Measurements from ENCODE around the gene IMPG2. TPM values are rescaled to one million over a fixed set of nuclear protein-coding genes. Genes with fewer than 3 reads are reported as not detected.

IMPG2 gene
- total RNA-seq, 6 experiments from 2014 or later, result 0.05 to 0.08 (median 0.06) TPM

DNA sequence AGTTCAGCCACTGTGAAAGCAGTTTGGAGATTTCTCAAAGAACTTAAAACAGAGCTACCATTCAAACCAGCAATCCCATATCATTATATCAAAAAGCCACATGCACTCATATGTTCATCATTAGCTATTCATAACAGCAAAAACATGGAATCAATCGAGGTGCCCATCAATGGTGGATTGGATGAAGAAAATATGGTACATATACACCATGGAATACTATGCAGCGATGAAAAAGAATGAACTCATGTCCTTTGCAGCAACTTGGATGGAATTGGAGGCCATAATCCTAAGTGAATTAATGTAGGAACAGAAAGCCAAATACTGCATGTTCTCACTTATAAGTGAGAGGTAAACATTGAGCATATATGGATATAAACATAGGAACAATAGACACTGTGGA lies 32.1 kb downstream of the IMPG2 start:
- H3K27me3 Mint-ChIP-seq (ENCODE audit: insufficient read depth), result no peaks in the 10 kb centered on the region; the same call in none of the 2 replicates
- H3K4me1 Mint-ChIP-seq (ENCODE audit: low read depth), result peaks cover 12% of the 10 kb centered on the region
- no peak overlapping the region for H3K4me3 Mint-ChIP-seq
- no peak overlapping the region for H3K27ac Mint-ChIP-seq
- TF ChIP-seq, protein P1, sequence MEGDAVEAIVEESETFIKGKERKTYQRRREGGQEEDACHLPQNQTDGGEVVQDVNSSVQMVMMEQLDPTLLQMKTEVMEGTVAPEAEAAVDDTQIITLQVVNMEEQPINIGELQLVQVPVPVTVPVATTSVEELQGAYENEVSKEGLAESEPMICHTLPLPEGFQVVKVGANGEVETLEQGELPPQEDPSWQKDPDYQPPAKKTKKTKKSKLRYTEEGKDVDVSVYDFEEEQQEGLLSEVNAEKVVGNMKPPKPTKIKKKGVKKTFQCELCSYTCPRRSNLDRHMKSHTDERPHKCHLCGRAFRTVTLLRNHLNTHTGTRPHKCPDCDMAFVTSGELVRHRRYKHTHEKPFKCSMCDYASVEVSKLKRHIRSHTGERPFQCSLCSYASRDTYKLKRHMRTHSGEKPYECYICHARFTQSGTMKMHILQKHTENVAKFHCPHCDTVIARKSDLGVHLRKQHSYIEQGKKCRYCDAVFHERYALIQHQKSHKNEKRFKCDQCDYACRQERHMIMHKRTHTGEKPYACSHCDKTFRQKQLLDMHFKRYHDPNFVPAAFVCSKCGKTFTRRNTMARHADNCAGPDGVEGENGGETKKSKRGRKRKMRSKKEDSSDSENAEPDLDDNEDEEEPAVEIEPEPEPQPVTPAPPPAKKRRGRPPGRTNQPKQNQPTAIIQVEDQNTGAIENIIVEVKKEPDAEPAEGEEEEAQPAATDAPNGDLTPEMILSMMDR (IDR thresholded peaks at IDR 0.05), result no peak
- H3K36me3 Mint-ChIP-seq (ENCODE audit: low read depth), result no peaks in the 10 kb centered on the region
- H3K9me3 Mint-ChIP-seq, result no peaks in the 10 kb centered on the region
- DNase-seq, result no peak

DNA sequence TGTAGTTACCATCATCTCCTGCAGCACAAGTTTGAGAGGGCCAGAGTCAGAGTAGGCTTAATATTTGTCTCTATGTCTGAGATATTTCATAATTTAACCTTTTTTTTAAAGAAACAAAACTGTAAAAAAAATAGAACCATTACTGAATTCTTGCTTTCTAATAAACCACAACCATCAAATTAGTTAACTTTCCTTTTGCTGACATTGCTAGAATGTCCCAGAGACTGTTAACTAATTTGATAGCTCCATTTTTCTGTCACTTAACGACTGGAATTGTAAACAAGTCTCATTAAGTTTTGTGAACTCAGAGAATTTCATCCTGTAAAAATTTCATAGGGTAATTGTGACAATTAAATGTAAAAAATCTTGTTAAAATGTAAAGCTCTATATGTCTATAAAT lies 35.6 kb downstream of the IMPG2 start:
- DNase-seq, result no peak
- H3K27ac Mint-ChIP-seq, result no peak overlapping the region
- H3K4me3 Mint-ChIP-seq, result no peak overlapping the region
- H3K36me3 Mint-ChIP-seq (ENCODE audit: low read depth), result no peaks in the 10 kb centered on the region
- no peaks in the 10 kb centered on the region; the same call in none of the 2 replicates for H3K27me3 Mint-ChIP-seq (ENCODE audit: insufficient read depth)
- peaks cover 5% of the 10 kb centered on the region for H3K4me1 Mint-ChIP-seq (ENCODE audit: low read depth)
- TF ChIP-seq, protein P1 (IDR thresholded peaks at IDR 0.05), result no peak
- no peaks in the 10 kb centered on the region for H3K9me3 Mint-ChIP-seq

DNA sequence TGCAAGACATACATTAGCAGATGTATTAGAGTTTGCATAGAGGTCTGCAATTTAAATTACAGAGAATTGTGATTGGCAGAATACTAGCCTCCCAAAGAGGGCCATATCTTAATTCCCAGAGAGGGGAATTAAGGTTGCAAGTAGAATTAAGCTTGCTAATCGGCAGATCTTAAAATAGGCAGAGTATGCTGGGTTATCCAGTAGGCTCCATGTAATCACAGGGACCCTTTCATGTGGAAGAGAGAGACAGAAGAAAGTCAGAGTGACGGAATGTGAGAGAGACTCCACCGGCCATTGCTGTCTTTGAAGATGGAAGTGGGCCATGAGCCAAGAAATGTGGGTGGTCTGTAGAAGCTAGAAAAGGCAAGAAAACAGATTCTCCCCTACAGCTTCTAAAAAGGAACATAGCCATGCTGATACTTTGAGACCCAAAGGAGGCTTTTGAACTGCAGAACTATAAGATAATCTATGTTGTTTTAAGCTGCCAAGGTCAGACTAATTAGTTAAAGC lies 38.8 kb downstream of the IMPG2 start:
- Mint-ChIP-seq H3K27me3 (ENCODE audit: insufficient read depth) (no peaks in the 10 kb centered on the region; the same call in none of the 2 replicates), H3K4me3 (no peak overlapping the region), H3K9me3 (no peaks in the 10 kb centered on the region), H3K27ac (no peak overlapping the region), H3K4me1 (ENCODE audit: low read depth) (peaks cover 19% of the 10 kb centered on the region), H3K36me3 (ENCODE audit: low read depth) (no peaks in the 10 kb centered on the region)
- TF ChIP-seq, protein P1 (IDR thresholded peaks at IDR 0.05), result no peak
- no peak for DNase-seq

DNA sequence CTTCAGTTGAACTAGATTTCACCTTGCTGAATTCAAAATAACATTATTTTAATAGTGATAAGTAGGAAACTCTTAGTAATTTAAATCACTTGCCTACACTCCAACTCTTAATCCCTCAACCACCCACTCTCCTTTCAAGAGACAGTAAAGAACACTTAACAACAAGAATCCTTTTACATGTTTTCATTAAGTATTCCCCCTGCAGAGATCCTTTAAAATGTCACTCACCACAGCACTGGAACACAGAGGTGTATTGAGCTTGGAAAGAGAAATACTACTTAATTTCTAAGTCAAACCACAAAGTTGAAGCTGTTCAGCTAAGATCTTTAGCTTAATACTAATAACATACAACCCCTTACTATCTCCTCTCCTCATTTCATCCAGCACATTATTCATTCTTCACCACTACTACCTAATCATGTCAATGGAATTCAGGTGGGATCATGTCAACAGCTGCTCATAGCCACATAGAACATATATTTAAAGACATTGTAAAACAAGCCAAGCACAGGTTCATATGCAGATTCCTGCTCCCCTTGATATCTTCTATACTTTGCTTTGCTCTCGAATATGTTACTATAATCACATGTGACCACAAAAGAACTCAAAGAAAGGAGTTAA lies 40.5 kb downstream of the IMPG2 start:
- H3K27ac Mint-ChIP-seq, result no peak overlapping the region
- DNase-seq, result no peak
- no peaks in the 10 kb centered on the region for H3K36me3 Mint-ChIP-seq (ENCODE audit: low read depth)
- no peaks in the 10 kb centered on the region; the same call in 1 of the 2 replicates for H3K27me3 Mint-ChIP-seq (ENCODE audit: insufficient read depth)
- no peak overlapping the region for H3K4me3 Mint-ChIP-seq
- TF ChIP-seq, protein P1 (IDR thresholded peaks at IDR 0.05), result no peak
- no peaks in the 10 kb centered on the region for H3K9me3 Mint-ChIP-seq
- H3K4me1 Mint-ChIP-seq (ENCODE audit: low read depth), result peaks cover 19% of the 10 kb centered on the region

DNA sequence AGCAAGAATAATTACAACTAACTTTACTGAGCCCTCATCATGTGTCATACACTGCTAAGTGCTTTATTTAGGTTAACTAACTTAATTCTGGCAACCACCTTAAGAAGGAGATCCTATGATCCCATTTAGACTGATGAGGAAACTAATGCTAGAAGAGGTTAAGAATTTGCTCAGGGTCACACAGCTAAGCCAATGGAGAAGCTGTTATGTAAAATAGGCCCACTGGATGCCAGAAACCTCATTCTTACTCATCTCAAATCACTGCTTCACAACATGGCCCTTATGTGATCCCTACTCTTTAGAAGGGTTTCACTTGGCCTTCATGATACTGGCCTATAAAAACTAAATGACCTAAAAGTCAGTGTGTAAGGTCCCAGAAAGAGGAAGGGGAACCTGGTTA lies 41.2 kb downstream of the IMPG2 start:
- H3K36me3 Mint-ChIP-seq (ENCODE audit: low read depth), result no peaks in the 10 kb centered on the region
- peaks cover 19% of the 10 kb centered on the region for H3K4me1 Mint-ChIP-seq (ENCODE audit: low read depth)
- H3K4me3 Mint-ChIP-seq, result no peak overlapping the region
- H3K9me3 Mint-ChIP-seq, result no peaks in the 10 kb centered on the region
- no peaks in the 10 kb centered on the region; the same call in 1 of the 2 replicates for H3K27me3 Mint-ChIP-seq (ENCODE audit: insufficient read depth)
- H3K27ac Mint-ChIP-seq, result no peak overlapping the region
- TF ChIP-seq, protein P1 (IDR thresholded peaks at IDR 0.05), result no peak
- DNase-seq, result no peak
